ENCODE data around the gene SFMBT1.
A peak's percentile ranks its signal among the peaks of the same experiment; 100 is the strongest.

Gene SFMBT1

GRCh38 chr3:52923963-52924362, 121.9 kb downstream of the SFMBT1 start:
- no peak for DNase-seq (ENCODE audit: low read depth)

GRCh38 chr3:52920841-52921240, 125.0 kb downstream of the SFMBT1 start:
- no peak for DNase-seq (ENCODE audit: low read depth)

GRCh38 chr3:52917044-52917443, 128.8 kb downstream of the SFMBT1 start:
- DNase-seq (ENCODE audit: low read depth) = no peak

- no peak for DNase-seq (ENCODE audit: low read depth)
Measured at GRCh38 chr3:52915294-52915693, 130.6 kb downstream of the SFMBT1 start.

DNA sequence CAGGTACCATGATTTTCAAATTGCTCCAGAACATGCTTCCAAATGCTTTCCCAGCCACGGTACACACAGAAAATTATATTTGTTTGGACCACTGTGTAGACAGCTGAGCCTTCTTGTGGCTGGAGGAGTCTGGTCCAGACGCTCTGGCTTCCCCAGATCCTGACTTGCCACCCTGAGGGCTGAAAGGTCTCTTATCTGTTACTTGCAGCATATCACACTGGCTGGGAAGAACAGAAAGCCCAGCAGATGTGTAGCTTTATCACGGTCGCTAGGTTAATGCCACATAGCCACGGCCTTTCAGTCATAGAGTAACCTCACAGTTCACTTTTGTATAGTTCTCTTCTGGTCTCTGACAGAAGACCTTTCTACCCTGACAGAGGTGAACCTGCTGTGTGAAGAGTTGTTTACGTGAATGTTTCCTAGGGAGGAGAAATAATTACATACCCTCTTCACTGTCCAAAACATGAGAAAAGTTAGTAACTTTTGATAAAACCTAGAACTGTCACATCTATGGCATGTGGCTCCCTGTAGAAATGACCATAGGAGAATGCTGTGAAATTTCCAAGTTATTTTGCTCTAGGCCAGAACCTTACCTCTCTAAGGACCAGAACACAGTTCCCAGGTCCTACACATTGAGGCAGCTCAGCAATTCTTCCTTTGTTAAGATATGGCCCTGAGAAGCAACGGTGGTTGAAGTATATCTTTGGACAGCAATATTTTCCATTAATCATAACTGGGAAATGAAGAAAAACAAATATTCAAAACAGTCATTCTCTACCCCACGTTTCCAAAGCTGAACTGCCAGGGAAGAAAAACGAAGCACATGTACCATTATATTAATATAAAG, 132.8 kb downstream of the SFMBT1 start:
- no peak for DNase-seq (ENCODE audit: low read depth)

- DNase-seq (ENCODE audit: low read depth) = no peak
Measured at GRCh38 chr3:52910823-52911222, 135.1 kb downstream of the SFMBT1 start.

GRCh38 chr3:52907497-52907896, 138.4 kb downstream of the SFMBT1 start:
- DNase-seq (ENCODE audit: low read depth) = no peak

DNA sequence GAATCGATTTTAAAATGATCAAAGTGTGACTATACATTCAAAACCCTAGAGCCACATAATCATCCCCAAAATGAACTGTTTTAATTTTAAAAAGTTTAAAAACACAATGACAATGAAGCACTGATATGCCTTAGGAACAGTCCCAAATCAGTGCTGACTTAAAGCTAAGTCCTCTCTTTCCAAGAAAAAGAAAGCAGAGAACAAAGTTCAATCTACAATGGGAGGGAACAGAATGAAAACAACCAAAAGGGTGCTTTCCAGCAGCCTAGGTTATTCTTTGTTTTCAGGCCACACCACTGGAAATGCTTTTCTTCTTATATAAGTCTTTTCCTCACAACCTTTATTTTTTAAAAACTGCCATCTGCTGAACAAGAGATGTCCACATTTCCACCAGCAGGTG, 141.3 kb downstream of the SFMBT1 start:
- DNase-seq (ENCODE audit: low read depth) = no peak

DNA sequence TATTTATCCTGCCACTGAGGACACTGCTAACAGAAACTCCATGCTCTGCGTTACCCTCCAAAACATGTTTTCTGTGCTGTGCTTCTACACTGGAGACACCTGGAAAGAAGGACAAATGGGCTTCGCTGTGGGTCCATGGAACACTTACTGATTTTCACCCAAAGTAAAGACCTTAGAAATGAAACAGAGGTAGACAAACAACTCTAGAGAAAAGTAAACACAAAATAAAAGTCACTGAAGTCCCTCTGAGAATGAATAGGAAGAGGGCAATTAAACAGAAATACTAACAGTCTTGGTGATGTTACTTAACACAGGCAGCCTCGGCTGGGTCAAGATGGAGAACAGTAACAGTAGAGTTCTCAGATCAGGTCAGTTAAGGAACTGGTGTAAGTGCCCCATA, 141.9 kb downstream of the SFMBT1 start:
- DNase-seq (ENCODE audit: low read depth) = no peak

DNA sequence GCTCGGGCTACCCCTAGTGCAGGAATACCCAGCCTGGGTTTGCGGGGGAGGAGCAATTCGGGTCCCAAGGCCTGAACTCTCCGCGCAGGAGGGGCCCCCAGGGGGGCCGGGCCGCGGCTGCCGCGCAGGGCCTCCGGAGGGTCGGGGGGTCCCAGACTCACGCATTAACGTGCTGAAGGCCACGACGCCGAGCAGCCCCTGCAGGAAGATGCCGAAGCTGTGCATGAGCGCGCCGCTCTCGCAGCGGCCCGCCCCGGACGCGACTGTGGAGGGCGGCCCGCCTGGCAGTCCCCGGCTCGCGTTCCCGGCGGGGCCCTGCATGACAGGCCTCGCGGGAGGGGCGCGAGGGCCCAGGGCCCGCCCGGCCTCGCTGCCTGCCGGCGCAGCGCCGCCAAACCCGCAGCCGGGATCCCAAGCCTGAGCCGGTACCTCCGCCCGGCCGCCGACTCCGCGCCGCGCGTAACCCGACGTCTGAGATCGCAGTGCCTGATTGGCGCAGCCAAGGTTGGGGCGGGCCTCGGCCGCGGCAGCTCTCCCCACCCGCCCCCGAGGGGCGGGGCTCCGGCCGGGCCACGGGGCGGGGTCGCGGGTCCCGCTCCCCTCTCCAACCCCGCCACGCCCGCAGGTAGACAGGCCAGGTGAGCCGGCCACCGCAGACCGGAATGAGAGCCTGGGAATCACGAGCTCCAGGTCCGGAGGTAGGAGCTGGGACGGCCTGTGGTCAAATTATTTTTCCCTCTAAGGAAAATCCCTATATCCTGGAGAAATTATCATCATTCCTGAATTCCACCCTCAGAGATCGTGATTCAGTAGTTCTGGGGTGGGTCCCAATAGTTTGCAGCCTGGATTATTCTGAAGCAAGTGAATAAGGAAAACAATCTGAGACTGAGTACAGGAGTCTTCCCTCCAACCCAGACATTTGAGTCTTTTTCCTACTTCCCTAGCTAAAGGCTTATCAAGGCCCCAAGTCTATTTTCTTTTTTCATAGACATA, 148.4 kb downstream of the SFMBT1 start, which contains the start of gene STIMATE:
TSS of gene STIMATE (minus strand) at position 419 of the 993 bp plus-strand sequence. CDS start at position 321, 98 bp downstream.
- DNase-seq (ENCODE audit: low read depth) = peak; percentile 83

- peak; percentile 28 for DNase-seq (ENCODE audit: low read depth)
Measured at GRCh38 chr3:52896613-52897012, 149.3 kb downstream of the SFMBT1 start.

GRCh38 chr3:52896151-52896550, 149.7 kb downstream of the SFMBT1 start:
- no peak for DNase-seq (ENCODE audit: low read depth)

- no peak for DNase-seq (ENCODE audit: low read depth)
Measured at GRCh38 chr3:52895418-52895817, 150.5 kb downstream of the SFMBT1 start.

DNA sequence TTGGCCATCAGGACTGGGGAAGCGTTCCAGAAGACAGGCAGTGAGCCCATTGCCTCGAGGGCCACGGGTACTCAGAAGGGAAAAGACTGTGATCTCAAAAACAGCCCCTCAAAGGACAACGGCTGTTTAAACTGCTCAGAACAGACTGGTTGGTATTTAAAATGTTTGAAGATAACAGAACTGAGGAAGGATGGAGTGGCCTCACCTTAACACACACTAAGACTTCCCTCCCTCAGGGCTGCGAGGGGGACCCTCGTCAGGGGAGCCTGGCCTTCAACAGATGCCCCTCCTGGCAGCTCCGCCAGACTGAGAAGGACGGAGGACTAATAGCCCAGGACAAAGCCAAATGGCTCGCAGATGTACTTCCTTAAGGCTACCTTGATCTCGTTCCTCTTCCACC, 151.1 kb downstream of the SFMBT1 start:
- DNase-seq (ENCODE audit: low read depth) = no peak

DNA sequence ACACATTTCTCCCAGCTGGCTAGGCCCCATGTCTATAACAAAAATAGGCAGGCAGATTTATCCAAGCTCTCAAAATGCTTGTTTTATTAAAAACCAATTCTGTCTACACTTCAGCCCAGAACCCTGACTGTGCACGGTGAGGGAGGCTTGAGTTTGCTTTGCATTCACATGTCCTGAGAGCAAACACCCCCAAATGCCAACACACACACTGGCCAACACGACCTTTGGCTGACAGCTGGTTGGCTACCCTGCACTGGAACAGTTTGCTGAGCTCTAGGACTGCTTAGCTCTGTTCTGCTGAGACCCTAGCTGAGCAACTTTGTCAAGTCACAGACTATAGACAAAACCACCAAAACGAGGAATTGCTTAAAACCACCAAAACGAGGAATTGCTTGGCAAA, 152.2 kb downstream of the SFMBT1 start:
- DNase-seq (ENCODE audit: low read depth) = no peak

DNA sequence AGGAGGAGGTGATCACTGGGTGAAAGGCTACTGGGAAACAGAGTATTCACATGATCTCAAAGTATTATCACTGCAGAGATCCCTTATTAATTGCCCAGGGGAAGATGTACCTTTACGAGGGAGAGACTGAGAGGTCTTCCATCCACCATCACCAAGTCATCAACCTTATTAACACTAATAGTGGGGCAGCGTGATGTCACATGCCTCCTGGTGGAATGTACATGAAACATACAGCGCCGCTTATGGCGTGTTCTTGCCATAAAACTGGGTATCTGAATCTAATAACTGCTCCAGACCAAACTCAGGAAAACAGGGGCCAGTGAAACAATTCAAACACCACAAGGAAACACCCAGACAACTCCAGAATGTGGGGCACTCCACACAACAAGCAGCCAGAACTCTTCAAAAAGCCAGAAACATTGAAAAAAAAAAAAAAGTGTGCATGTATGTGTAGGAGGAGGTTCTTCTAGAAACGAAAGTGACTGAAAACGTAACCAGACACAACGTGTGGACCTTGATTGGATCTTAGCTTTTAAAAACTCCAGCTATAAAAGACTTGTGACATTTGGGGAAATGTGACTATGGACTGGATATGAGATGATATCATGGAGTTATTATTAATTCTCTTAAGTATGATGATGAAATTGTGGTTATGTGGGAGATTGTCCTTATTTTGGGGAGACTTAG, 153.1 kb downstream of the SFMBT1 start:
- DNase-seq (ENCODE audit: low read depth) = peak; percentile 19

DNA sequence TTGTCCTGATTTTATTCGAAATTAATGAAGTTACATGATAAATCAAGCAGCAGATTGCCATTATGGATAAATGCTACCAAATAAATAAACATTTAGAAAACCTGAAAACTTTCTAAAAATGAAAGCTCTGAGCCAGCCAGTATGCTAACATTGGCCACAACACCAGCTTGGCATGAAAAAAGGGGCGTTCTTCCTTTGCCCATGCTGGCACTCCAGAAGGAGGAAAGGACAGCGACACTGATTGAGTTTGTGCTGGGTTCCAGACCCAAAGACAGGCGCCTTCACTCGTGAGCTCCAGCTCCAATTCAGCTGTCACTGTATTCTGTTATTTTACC, 153.6 kb downstream of the SFMBT1 start:
- peak; percentile 25 for DNase-seq (ENCODE audit: low read depth)

GRCh38 chr3:52891615-52892081, 154.2 kb downstream of the SFMBT1 start:
- no peak for DNase-seq (ENCODE audit: low read depth)

DNA sequence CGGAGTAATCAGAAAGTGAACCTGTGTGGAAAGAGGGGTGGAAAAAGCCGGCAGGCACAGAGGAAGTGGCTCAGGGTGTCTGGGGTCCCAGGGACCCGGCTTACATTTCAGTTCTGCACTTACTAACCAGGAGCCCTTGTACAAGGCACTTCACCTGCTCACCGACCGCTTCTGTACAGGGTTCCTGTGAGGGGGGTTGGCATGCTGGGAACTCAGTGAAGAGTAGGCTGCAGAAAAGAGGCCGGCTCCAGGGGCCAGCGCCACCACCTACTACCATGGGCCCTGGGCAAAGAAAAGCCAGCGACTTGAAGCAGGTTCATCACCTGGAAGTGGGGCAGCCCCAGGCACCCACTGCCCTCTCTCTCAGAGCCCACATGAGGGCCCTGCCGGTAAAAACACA, 154.7 kb downstream of the SFMBT1 start:
- peak; percentile 14 for DNase-seq (ENCODE audit: low read depth)

GRCh38 chr3:52890735-52891134, 155.1 kb downstream of the SFMBT1 start:
- peak; percentile 62 for DNase-seq (ENCODE audit: low read depth)

DNA sequence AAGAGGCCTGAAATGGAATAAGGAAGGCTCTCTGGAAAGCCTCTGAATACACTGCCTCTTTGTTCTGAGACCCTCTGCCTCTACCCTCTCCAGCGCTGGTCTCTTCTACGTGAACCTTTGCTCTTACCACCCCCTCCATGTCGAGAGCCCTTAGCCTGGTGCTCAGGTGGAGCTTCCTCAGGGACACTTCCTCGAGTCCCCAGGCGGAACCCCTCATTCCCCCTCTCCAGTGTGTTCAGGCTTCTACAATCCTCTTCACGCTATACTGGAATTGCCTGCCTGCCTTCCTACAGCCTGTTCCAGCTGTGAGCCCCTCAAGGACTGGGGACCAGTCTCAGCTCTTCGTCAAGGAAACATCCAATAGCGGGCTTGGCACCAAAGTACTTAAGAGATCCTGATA, 156.0 kb downstream of the SFMBT1 start:
- no peak for DNase-seq (ENCODE audit: low read depth)

GRCh38 chr3:52887166-52887565, 158.7 kb downstream of the SFMBT1 start:
- no peak for DNase-seq (ENCODE audit: low read depth)
